ENCODE measurements around the gene SALL3. TPM values are rescaled to one million over a fixed set of nuclear protein-coding genes. Genes with fewer than 3 reads are reported as not detected.

The SALL3 gene
- total and polyA plus RNA-seq, 2 experiments from 2014 or later: 0.30 to 1.1 TPM

DNA sequence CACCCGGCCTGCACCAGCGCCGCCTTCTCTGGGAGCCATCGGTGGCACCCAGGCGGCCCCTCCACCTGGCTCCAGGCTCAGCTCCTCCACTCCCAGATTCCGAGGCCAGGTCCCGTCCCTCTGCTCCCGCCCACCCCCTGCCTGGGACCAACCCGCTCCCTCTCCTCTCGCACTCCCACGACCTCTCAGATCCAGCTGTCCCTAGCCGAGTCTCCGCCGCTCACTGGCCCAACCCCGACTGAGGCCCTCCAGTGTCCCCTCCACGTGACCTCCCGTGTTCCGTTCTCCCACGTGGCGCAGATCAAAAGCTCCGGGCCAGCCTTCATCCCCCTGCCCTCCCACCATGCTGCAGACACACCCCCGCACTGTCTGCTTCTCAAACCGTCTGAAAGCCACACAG is 14.4 kb upstream of the SALL3 start:
- Histone ChIP-seq H3K27me3 (peaks cover 26% of the 10 kb centered on the region), H3K36me3 (replicated peaks; ENCODE audit: insufficient read depth, low read depth) (no peaks in the 10 kb centered on the region), H2AFZ (no peak overlapping the region), H4K20me1 (ENCODE audit: insufficient read depth, poor library complexity, severe bottlenecking) (no peaks in the 10 kb centered on the region), H3K27ac (no peak overlapping the region), H3K9me3 (ENCODE audit: low read depth) (no peaks in the 10 kb centered on the region), H3K9me2 (replicated peaks; ENCODE audit: insufficient read depth) (no peaks in the 10 kb centered on the region), H3K4me1 (ENCODE audit: insufficient read depth) (no peaks in the 10 kb centered on the region), H3K4me2 (no peak overlapping the region), H3K4me3 (no peak overlapping the region), H3K79me2 (no peaks in the 10 kb centered on the region)
- TF ChIP-seq EZH2phosphoT487 (IDR thresholded peaks at IDR 0.05; ENCODE audit: low read depth, severe bottlenecking, unreplicated experiment) (no peak), EZH2 (IDR thresholded peaks at IDR 0.05; ENCODE audit: borderline replicate concordance) (no peak)
- TF ChIP-seq, protein P1, sequence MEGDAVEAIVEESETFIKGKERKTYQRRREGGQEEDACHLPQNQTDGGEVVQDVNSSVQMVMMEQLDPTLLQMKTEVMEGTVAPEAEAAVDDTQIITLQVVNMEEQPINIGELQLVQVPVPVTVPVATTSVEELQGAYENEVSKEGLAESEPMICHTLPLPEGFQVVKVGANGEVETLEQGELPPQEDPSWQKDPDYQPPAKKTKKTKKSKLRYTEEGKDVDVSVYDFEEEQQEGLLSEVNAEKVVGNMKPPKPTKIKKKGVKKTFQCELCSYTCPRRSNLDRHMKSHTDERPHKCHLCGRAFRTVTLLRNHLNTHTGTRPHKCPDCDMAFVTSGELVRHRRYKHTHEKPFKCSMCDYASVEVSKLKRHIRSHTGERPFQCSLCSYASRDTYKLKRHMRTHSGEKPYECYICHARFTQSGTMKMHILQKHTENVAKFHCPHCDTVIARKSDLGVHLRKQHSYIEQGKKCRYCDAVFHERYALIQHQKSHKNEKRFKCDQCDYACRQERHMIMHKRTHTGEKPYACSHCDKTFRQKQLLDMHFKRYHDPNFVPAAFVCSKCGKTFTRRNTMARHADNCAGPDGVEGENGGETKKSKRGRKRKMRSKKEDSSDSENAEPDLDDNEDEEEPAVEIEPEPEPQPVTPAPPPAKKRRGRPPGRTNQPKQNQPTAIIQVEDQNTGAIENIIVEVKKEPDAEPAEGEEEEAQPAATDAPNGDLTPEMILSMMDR (IDR thresholded peaks at IDR 0.05; ENCODE audit: poor library complexity): no peak
- no peak for DNase-seq (ENCODE audit: low spot score)
- WGBS (ENCODE audit: low lambda C conversion rate, missing lambda C conversion rate): 91% methylated on average over 17 of the region's 23 CpGs

GRCh38 chr18:78965917-78966792 is 13.5 kb upstream of the SALL3 start:
- no peaks in the 10 kb centered on the region for H3K4me1 ChIP-seq (ENCODE audit: insufficient read depth)
- H3K79me2 ChIP-seq: no peaks in the 10 kb centered on the region
- no peak overlapping the region for H2AFZ ChIP-seq
- no peaks in the 10 kb centered on the region for H4K20me1 ChIP-seq (ENCODE audit: insufficient read depth, poor library complexity, severe bottlenecking)
- TF ChIP-seq, protein P1 (IDR thresholded peaks at IDR 0.05; ENCODE audit: poor library complexity): no peak
- TF ChIP-seq EZH2phosphoT487 (IDR thresholded peaks at IDR 0.05; ENCODE audit: low read depth, severe bottlenecking, unreplicated experiment) (no peak), EZH2 (IDR thresholded peaks at IDR 0.05; ENCODE audit: borderline replicate concordance) (no peak)
- H3K9me3 ChIP-seq (ENCODE audit: low read depth): no peaks in the 10 kb centered on the region
- DNase-seq (ENCODE audit: low spot score): no peak
- no peaks in the 10 kb centered on the region for H3K9me2 ChIP-seq (replicated peaks; ENCODE audit: insufficient read depth)
- no peak overlapping the region for H3K4me3 ChIP-seq
- no peak overlapping the region for H3K4me2 ChIP-seq
- no peak overlapping the region for H3K27ac ChIP-seq
- 88% methylated on average over 15 of the region's 18 CpGs for WGBS (ENCODE audit: low lambda C conversion rate, missing lambda C conversion rate)
- H3K36me3 ChIP-seq (replicated peaks; ENCODE audit: insufficient read depth, low read depth): no peaks in the 10 kb centered on the region
- peaks cover 35% of the 10 kb centered on the region for H3K27me3 ChIP-seq

DNA sequence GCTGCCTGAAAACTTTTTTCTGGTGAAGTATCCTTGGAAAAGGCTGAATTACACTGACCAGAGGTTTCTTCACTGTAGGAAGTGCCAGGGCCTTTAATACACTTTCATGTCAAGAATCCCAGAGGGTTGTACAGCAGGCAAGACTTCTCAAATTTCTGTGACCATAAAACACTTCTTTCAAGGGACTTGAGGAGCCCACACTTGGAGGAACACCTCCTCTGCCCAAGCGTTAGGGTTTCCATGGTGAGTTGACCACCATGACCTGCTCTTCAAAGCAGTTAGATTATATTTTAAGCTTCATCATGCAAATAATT is 12.9 kb upstream of the SALL3 start:
- 84% methylated on average over 1 of the region's 1 CpG for WGBS (ENCODE audit: low lambda C conversion rate, missing lambda C conversion rate)
- no peak for DNase-seq (ENCODE audit: low spot score)
- no peaks in the 10 kb centered on the region for H3K9me3 ChIP-seq (ENCODE audit: low read depth)
- TF ChIP-seq EZH2phosphoT487 (IDR thresholded peaks at IDR 0.05; ENCODE audit: low read depth, severe bottlenecking, unreplicated experiment) (no peak), EZH2 (IDR thresholded peaks at IDR 0.05; ENCODE audit: borderline replicate concordance) (no peak)
- TF ChIP-seq, protein P1 (IDR thresholded peaks at IDR 0.05; ENCODE audit: poor library complexity): no peak
- H3K4me1 ChIP-seq (ENCODE audit: insufficient read depth): no peaks in the 10 kb centered on the region
- no peak overlapping the region for H3K27ac ChIP-seq
- peaks cover 41% of the 10 kb centered on the region for H3K27me3 ChIP-seq
- H3K4me2 ChIP-seq: no peak overlapping the region
- no peaks in the 10 kb centered on the region for H4K20me1 ChIP-seq (ENCODE audit: insufficient read depth, poor library complexity, severe bottlenecking)
- no peaks in the 10 kb centered on the region for H3K79me2 ChIP-seq
- H3K36me3 ChIP-seq (replicated peaks; ENCODE audit: insufficient read depth, low read depth): no peaks in the 10 kb centered on the region
- no peaks in the 10 kb centered on the region for H3K9me2 ChIP-seq (replicated peaks; ENCODE audit: insufficient read depth)
- no peak overlapping the region for H2AFZ ChIP-seq
- H3K4me3 ChIP-seq: no peak overlapping the region
